Endothelial cell of hepatic sinusoid (primary cell): ENCODE measurements around the gene OR6K2.
"Not testable (repeated sequence)": the region's sequence is repeated elsewhere in the genome, so short reads cannot be mapped to it uniquely, and the experiment has no call there.

ENCODE experiments used
- in situ Hi-C: cut with HindIII; loops from 2 replicates; pipeline ENCODE4 v1.10.0; 2017; ENCODE audit warnings: low sequenced_read_pairs

OR6K2 gene, protein sequence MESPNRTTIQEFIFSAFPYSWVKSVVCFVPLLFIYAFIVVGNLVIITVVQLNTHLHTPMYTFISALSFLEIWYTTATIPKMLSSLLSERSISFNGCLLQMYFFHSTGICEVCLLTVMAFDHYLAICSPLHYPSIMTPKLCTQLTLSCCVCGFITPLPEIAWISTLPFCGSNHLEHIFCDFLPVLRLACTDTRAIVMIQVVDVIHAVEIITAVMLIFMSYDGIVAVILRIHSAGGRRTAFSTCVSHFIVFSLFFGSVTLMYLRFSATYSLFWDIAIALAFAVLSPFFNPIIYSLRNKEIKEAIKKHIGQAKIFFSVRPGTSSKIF

DNA sequence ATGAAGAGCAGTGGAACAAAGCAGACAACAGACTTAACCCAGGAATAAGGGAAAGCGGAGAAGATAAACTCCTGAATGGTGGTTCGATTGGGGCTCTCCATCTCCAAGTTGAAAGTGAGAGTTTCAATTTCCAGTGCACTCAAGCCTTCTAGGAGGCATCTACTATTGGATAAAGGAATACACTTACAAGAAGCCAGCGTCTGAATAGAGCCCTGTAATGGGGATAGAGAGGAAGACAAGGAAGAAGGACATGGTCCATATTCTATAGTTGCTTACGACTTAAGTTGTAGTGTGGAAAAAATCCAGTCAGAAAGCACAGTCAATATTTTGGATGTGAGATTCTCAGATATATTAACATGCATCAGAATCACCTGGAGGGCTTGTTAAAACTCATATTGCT, at the start of gene OR6K2:
TSS of gene OR6K2 (minus strand) at position 101 of the 400 bp plus-strand sequence. CDS start at position 101, 0 bp downstream.
- in situ Hi-C loops: no loop called here

GRCh38 chr1:158735848-158736247, 35.4 kb upstream of the OR6K2 start:
- in situ Hi-C loops: loop anchor here (10.0 kb wide), 1 partner anchor 59 kb away; no protein-coding TSS in a partner anchor

- in situ Hi-C loops: loop anchor here (10.0 kb wide), 1 partner anchor 62 kb away; no protein-coding TSS in a partner anchor
These were observed 32.1 kb upstream of the OR6K2 start for GRCh38 chr1:158732524-158732923.

GRCh38 chr1:158731707-158732106, 31.3 kb upstream of the OR6K2 start:
- in situ Hi-C loops: loop anchor here (10.0 kb wide), 1 partner anchor 63 kb away; no protein-coding TSS in a partner anchor

- in situ Hi-C loops: loop anchor here (10.0 kb wide), 1 partner anchor 64 kb away; no protein-coding TSS in a partner anchor
These were observed 30.0 kb upstream of the OR6K2 start for GRCh38 chr1:158730453-158730852.

- in situ Hi-C loops: no loop called here
These were observed 28.2 kb upstream of the OR6K2 start for GRCh38 chr1:158728510-158729225.

GRCh38 chr1:158724442-158724841, 24.0 kb upstream of the OR6K2 start:
- in situ Hi-C loops: no loop called here

GRCh38 chr1:158720620-158721019, 20.2 kb upstream of the OR6K2 start, which contains the start of gene OR6K3:
Gene OR6K3 (minus strand): TSS chr1:158720720. CDS start chr1:158718115, 2,605 bp downstream.
- in situ Hi-C loops: no loop called here

DNA sequence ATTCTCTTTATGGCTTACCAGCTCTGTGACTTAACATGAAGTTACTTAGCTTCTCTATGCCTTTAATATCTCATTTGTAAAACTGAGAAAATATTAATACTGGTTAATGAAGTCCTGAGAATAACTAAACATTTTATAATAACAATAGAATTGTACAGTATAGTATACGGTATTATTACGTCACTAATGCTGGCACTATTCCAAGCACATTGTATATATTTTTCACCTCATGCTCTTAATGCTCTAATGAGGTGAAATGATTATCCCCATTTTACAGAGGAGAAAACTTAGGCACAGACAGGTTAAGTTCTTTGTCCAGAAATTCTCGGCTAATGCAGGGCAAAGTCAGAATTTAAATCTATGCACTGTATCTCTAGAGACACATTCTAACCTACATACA, 19.2 kb upstream of the OR6K2 start:
- in situ Hi-C loops: no loop called here

DNA sequence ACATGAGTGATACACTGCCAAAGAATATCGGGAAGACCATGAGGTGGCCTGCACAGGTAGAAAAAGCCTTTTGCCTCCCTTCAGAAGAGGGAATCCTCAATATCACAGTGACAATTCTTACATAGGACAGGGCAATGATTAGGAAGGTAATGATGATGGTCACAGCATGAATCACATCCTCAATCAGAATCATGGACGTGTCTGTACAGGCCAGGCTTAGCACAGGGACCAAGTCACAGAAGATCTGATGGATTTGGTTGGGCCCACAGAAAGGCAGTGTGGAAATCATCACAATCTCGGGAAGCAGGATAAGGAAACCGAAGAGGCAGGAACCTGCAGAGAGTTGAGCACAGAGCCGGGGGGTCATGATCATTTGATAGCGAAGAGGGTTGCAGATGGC, 16.9 kb upstream of the OR6K2 start:
- in situ Hi-C loops: no loop called here

DNA sequence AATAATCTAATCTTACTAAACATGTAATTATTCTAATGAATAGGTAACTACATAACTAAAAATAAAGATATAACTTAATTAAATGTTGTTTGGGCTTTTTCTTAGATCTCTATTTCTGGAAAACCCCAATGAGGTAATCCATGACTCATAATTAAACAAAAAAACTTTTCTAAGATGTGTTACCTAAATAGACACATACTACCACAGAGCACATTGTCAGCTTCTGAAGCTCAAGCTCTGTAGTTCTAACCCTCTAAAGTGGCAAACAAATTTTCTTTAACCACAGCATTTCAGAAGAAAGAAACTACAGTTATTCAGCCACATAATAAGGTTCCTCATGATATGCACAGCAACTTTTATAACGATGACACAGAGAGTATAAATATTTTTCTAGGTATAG, 15.9 kb upstream of the OR6K2 start:
- in situ Hi-C loops: no loop called here

DNA sequence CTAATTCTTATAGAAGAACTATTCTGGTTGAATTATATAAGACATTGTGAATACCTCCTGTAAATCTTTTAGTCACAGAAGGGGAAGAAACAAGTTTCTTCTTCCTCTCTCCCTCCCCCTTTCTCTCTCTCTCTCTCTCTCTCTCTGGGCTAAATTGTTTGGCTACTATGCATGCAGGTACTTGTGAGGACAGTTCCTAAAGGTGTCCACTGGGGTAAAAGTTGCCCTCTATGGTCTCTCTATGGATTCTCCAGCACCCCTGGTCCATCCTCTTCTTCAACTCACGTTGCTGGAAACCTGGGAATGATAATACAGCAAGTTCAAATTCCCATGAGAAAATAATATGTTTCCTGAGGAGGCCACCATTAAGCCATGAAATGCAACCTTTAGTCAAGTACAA, 14.3 kb upstream of the OR6K2 start:
- in situ Hi-C loops: no loop called here

GRCh38 chr1:158711098-158711497, 10.6 kb upstream of the OR6K2 start:
- in situ Hi-C loops: no loop called here

- in situ Hi-C loops: no loop called here
These were observed 5.6 kb upstream of the OR6K2 start for GRCh38 chr1:158706096-158706495.

DNA sequence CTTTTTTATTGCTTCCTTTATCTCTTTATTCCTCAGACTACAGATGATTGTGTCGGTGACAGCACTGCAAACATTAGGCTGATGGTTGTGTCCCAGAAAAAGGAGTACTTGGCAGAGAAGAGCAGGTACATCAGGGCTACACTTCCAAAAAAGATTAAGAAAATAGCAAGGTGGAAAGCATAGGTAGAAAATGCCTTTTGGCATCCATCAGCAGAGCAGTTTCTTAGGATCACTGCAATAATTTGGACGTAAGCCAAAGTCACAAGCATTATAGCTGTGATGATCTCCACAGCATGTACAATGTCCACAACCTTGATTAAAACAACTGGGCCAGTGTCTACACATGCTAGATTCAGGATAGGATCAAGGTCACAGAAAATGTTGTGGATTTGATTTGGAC, 5.9 kb downstream of the OR6K2 start:
- in situ Hi-C loops: no loop called here

DNA sequence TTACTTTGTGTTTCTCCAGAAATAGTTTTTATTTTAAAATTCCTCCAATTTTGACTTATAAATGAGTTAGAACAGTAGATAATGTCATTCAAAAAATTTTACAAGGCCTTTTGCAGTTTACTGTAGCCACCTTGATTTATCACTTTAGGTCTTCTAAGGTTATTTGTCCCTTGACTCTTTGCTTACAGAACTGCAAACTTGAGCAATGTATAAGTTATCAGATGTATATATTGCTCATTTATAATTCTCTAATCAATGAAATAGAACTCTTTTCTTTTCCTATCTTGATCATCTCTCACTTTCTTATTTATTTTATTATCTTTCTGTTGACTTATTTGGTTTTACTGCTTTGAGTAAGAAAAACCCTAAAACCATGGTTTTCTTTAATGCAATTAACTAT, 8.1 kb downstream of the OR6K2 start:
- in situ Hi-C loops: no loop called here

DNA sequence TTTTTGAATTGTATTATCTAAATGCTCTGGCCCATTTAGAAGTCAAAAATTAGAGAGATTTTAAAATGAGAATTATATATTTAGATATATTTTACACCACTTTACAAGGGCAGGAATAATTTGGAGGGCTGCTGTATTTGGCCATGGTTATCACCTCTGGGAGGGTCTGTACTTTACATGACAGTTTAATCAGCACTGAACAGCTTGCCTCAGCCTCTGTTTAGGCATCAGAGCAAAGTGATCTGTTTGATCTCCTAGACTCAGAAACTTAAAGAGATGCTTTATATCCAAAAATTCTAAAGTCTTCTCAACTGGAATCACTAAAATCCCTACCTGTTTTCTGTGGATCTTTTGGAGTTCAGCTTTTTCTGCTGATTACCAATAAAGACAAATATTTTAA, 8.5 kb downstream of the OR6K2 start:
- in situ Hi-C loops: no loop called here

DNA sequence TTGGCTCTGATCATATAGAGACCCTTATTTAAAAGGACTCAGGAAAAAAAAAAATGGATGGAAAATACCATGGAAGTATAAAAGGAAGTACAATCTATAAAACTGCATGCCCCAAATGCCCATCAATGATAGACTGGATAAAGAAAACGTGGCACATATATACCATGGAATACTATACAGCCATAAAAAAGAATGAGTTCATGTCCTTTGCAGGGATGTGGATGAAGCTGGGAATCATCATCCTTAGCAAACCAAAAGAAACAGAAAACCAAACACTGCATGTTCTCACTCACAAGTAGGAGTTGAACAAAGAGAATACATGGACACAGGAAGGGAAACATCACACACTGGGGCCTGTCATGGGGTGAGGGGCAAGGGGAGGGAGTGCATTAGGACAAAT, 9.3 kb downstream of the OR6K2 start:
- in situ Hi-C loops: not testable (repeated sequence)

DNA sequence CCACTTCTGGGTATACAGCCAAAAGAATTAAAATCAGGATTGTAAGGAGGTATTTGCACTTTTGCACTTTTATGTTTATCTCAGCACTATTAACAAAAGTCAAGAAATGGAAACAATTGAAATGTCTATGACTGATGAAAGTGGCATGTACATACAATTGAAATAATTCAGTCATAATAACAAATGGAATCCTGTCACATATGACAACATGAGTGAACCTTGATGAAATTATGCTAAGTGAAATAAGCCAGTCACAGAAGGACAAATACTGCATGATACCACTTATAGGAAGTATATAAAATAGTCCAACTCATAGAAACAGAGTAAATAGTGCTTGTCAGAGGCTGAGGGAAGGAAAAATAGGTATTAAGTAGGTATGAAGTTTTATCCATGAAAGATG, 10.6 kb downstream of the OR6K2 start:
- in situ Hi-C loops: no loop called here

- in situ Hi-C loops: no loop called here
These were observed 11.3 kb downstream of the OR6K2 start for GRCh38 chr1:158689110-158689509.

- in situ Hi-C loops: not testable (repeated sequence)
These were observed 12.1 kb downstream of the OR6K2 start for GRCh38 chr1:158688343-158688742.

GRCh38 chr1:158687037-158687436, 13.4 kb downstream of the OR6K2 start:
- in situ Hi-C loops: no loop called here
